ENCODE data around the gene ZNF79.

ZNF79 gene

GRCh38 chr9:127419348-127419747 is 4.8 kb upstream of the ZNF79 start (continued):
- TF ChIP-seq, protein P1, sequence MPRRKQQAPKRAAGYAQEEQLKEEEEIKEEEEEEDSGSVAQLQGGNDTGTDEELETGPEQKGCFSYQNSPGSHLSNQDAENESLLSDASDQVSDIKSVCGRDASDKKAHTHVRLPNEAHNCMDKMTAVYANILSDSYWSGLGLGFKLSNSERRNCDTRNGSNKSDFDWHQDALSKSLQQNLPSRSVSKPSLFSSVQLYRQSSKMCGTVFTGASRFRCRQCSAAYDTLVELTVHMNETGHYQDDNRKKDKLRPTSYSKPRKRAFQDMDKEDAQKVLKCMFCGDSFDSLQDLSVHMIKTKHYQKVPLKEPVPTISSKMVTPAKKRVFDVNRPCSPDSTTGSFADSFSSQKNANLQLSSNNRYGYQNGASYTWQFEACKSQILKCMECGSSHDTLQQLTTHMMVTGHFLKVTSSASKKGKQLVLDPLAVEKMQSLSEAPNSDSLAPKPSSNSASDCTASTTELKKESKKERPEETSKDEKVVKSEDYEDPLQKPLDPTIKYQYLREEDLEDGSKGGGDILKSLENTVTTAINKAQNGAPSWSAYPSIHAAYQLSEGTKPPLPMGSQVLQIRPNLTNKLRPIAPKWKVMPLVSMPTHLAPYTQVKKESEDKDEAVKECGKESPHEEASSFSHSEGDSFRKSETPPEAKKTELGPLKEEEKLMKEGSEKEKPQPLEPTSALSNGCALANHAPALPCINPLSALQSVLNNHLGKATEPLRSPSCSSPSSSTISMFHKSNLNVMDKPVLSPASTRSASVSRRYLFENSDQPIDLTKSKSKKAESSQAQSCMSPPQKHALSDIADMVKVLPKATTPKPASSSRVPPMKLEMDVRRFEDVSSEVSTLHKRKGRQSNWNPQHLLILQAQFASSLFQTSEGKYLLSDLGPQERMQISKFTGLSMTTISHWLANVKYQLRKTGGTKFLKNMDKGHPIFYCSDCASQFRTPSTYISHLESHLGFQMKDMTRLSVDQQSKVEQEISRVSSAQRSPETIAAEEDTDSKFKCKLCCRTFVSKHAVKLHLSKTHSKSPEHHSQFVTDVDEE (CRISPR knock-in tag; IDR thresholded peaks at IDR 0.05) = no peak
- TF ChIP-seq TOX (CRISPR knock-in tag; IDR thresholded peaks at IDR 0.05; ENCODE audit: borderline replicate concordance) (no peak), BACH2 (CRISPR knock-in tag; IDR thresholded peaks at IDR 0.05; ENCODE audit: borderline replicate concordance) (no peak), TCF4 (CRISPR knock-in tag; IDR thresholded peaks at IDR 0.05; ENCODE audit: borderline replicate concordance) (no peak), ZFP3 (CRISPR knock-in tag; IDR thresholded peaks at IDR 0.05) (no peak), ISL1 (CRISPR knock-in tag; IDR thresholded peaks at IDR 0.05) (no peak), CSDC2 (CRISPR knock-in tag; IDR thresholded peaks at IDR 0.05) (no peak), ZFP30 (CRISPR knock-in tag; IDR thresholded peaks at IDR 0.05) (no peak)

DNA sequence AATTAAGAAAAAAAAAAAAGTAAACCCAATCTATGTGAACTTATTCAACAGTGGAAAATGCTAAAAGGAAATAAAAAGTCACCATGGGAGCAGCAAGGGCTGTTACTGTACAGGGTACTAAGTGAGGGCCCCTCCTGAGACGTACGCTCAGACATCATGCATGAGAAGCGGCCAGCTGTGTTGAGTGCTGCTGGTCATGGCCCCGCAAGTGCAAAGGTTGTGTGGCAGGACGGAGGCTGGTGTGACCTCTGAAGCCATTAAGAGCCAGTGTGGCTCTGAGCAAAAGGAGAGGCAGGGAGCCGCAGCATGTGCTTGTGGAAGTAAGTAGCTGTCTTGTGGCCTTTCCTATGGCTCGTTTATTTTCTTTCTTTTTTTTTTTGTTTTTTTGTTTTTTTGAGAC is 3.1 kb upstream of the ZNF79 start:
- no peak for ATAC-seq

GRCh38 chr9:127422133-127422782 is 1.9 kb upstream of the ZNF79 start:
- no peak for ATAC-seq
- TF ChIP-seq ZC3H10 (CRISPR knock-in tag; IDR thresholded peaks at IDR 0.05) (no peak), TOX (CRISPR knock-in tag; IDR thresholded peaks at IDR 0.05; ENCODE audit: borderline replicate concordance) (no peak), CSDC2 (CRISPR knock-in tag; IDR thresholded peaks at IDR 0.05) (no peak), SNAI2 (CRISPR knock-in tag; IDR thresholded peaks at IDR 0.05) (no peak), ZFP3 (CRISPR knock-in tag; IDR thresholded peaks at IDR 0.05) (no peak), PPARA (CRISPR knock-in tag; IDR thresholded peaks at IDR 0.05; ENCODE audit: borderline replicate concordance) (no peak), RARB (CRISPR knock-in tag; IDR thresholded peaks at IDR 0.05) (no peak), ZNF565 (CRISPR knock-in tag; conservative IDR thresholded peaks at IDR 0.05; ENCODE audit: low read depth) (no peak), PATZ1 (CRISPR knock-in tag; IDR thresholded peaks at IDR 0.05; ENCODE audit: borderline replicate concordance) (no peak), ZNF70 (CRISPR knock-in tag; IDR thresholded peaks at IDR 0.05) (no peak), ZNF8 (CRISPR knock-in tag; IDR thresholded peaks at IDR 0.05) (no peak), CREB5 (CRISPR knock-in tag; IDR thresholded peaks at IDR 0.05; ENCODE audit: low read depth) (no peak)

More for the DNA sequence above, 3.1 kb upstream of the ZNF79 start:
- TF ChIP-seq TCF4 (CRISPR knock-in tag; IDR thresholded peaks at IDR 0.05; ENCODE audit: borderline replicate concordance) (no peak), PPARA (CRISPR knock-in tag; IDR thresholded peaks at IDR 0.05; ENCODE audit: borderline replicate concordance) (no peak), ARNTL (CRISPR knock-in tag; IDR thresholded peaks at IDR 0.05; ENCODE audit: borderline replicate concordance, low read depth) (no peak), RARB (CRISPR knock-in tag; IDR thresholded peaks at IDR 0.05) (no peak), ISL1 (CRISPR knock-in tag; IDR thresholded peaks at IDR 0.05) (no peak), ZC3H10 (CRISPR knock-in tag; IDR thresholded peaks at IDR 0.05) (no peak), GLIS3 (CRISPR knock-in tag; IDR thresholded peaks at IDR 0.05) (no peak), ZNF70 (CRISPR knock-in tag; IDR thresholded peaks at IDR 0.05) (no peak), ZNF565 (CRISPR knock-in tag; conservative IDR thresholded peaks at IDR 0.05; ENCODE audit: low read depth) (no peak)
- TF ChIP-seq, protein P1 (CRISPR knock-in tag; IDR thresholded peaks at IDR 0.05) = no peak

Measured in SK-N-SH treated with all-trans-retinoic acid at 6 μM for 48 hours (cell line).